GM12875 (cell line): Measurements from ENCODE around the gene XXYLT1.

Experiments used
- H3K4me3 ChIP-seq: one replicate; pipeline ENCODE4 v1.5.1; 2011; ENCODE audit warnings: low read depth, low read length, control low read depth
- TF ChIP-seq, protein P1 (sequence below): IDR thresholded peaks from 2 replicates; pipeline ENCODE4 v1.5.1; 2011; ENCODE audit warnings: low read depth, mild to moderate bottlenecking, control low read depth, inconsistent platforms, low read length, moderate library complexity, borderline replicate concordance; ENCODE audit not compliant: insufficient read depth

The XXYLT1 gene

DNA sequence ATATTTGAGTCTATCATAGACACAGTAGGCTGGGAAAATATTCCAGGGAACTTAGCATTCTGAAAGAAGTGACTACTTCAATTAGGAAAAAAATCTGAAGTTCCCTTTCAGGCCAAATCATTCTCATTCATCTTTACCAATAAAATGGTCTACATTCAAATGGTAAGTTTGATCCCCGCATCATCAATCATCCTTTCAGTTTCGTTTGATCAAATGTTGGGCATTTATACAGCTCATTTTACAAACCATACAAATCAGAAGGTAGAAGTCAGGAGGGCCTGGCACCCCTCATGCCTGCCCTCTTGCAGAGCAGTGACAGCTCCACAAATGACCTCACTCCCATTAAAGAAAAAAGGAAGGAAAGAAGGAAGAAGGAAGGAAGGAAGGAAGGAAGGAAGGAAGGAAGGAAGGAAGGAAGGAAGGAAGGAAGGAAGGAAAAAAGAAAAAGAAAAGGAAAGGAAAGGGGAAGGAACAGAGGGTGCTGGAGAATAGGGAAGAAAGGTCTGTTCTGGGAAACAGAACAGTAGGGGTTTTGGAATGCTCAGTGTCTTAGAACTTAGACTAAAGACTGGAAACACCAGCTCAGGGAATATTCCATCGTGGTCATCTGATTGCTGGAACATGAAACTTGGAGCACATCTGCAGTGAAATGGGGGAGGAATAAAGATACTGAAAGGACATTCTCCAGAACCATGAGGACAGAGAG is 86.1 kb downstream of the XXYLT1 start:
- TF ChIP-seq, protein P1, sequence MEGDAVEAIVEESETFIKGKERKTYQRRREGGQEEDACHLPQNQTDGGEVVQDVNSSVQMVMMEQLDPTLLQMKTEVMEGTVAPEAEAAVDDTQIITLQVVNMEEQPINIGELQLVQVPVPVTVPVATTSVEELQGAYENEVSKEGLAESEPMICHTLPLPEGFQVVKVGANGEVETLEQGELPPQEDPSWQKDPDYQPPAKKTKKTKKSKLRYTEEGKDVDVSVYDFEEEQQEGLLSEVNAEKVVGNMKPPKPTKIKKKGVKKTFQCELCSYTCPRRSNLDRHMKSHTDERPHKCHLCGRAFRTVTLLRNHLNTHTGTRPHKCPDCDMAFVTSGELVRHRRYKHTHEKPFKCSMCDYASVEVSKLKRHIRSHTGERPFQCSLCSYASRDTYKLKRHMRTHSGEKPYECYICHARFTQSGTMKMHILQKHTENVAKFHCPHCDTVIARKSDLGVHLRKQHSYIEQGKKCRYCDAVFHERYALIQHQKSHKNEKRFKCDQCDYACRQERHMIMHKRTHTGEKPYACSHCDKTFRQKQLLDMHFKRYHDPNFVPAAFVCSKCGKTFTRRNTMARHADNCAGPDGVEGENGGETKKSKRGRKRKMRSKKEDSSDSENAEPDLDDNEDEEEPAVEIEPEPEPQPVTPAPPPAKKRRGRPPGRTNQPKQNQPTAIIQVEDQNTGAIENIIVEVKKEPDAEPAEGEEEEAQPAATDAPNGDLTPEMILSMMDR, result no peak
- H3K4me3 ChIP-seq, result no peak overlapping the region

DNA sequence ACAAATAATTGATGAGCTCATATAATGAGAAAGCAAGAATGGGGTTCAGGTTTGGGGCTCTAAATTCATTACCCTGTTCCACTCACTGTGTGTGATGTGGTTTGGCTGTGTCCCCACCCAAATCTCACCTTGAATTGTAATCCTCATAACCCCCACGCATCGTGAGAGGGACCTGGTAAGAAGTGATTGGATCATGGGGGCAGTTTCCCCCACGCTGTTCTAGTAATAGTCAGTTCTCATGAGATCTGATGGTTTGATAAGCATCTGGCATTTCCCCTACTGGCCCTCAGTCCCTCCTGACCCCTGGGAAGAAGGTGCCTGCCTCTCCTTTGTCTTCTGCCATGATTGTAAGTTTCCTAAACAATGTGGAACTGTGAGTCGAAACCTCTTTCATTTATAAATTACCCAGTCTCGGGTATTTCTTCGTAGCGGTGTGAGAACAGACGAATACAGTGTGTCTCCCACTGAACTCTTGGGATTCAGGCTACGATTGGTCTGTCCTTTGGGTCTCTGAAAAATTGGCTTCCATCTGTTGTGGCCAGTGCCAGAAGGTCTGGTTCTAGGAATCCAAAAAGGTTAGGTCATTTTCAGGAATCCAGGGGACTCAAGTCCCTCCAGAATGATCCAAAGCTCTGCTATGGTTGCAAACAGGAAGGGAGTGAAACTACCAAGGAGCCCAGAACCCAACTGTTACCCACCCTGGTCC is 87.7 kb downstream of the XXYLT1 start:
- TF ChIP-seq, protein P1, result no peak
- no peak overlapping the region for H3K4me3 ChIP-seq

DNA sequence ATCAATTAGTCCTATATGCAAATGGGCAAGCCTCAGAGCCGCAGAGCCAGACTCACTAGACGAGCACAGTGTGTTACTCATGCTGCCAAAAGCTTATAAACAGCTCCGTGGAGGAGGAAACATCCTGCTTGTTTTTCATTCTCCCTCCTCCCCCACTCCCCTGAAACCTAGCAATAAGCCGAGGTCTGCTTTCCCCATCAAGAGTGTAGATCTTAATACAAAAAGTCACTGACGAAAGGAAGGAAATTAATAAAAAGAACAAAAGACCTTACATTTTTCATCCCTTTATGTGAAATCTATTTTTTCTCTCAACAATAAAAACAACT is 88.5 kb downstream of the XXYLT1 start:
- TF ChIP-seq, protein P1, result no peak
- no peak overlapping the region for H3K4me3 ChIP-seq

DNA sequence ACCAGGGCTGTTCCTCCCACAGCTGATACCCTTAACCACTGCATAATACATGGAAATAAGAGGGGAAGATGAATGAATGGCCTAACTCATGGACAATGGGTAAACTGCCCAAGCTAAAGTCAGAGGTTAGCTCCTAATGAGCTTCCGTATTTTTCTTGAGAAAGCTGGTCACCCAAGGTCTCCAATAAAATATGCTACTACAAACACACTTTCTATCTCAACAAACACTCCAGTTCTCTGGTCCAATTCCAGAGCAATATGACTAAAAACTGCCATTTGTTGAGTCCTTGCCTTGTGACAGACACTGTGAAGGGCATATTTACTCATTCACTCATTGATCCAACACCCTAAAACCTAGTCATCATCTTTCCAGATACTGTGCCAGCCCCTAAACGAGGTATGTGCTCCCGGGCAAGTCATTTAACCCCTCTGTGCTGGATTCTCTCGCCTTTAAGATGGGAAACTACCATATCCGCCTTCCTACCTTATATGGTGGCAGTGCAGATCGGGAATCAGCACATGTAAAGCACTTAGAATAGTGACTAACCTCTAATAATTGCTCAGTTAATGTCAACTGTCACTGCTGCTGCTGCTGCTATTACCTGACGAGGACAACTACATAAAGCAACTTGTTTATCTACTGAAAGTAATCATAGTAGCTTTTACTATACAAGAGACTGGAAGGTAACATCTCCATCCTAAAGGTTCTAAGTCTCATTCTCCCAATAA is 89.1 kb downstream of the XXYLT1 start:
- TF ChIP-seq, protein P1, result no peak
- no peak overlapping the region for H3K4me3 ChIP-seq

DNA sequence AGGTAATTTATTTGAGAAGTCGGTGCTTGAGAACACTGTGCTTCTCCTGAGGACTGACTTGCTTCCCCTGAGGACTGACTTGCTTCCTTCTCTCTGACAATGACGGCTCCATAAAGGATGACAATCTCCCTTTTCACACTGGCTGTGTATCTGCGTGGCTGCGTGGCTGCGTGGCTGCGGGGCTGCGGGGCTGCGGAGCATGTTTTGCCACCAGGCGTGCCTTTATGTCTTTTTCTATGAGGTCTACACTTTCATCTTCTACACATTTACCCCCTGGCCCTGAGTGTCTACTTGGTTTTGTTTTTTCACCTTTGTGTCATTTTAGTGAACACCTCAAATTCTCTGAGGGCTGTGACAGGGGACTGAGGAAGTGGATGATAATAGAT is 89.9 kb downstream of the XXYLT1 start:
- no peak overlapping the region for H3K4me3 ChIP-seq
- TF ChIP-seq, protein P1, result no peak

DNA sequence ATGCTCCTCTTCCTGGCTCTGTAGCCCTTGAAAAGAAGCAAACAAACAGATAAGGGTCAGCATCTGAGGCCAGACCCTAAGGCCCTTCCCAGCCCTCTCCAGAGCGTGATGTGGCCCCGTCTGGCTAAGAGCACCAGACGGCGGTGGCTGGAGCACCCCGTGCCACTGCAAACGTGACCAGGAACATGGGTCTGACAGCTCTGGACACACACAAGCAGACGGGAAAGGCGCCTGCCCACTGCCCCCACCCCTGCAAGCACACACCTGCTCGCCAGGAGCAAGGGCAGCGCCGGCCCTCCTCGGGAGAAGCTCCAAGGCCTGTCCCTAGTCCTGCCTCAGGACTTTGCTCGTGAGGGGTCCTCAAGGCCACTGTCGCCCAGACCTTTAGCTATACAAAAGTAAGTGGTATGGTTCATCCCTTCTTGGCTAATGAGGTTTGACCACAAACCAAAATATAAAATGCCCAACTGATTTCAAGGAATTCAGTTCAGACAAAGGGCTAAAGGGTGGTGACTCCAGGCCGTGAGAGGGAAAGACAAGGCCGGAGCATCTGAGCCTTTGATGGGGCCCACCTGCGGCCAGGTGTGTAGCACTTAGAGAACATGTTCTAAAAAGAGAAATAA is 90.4 kb downstream of the XXYLT1 start:
- no peak overlapping the region for H3K4me3 ChIP-seq
- TF ChIP-seq, protein P1, result no peak
